DND-41 (cell line): ENCODE measurements around the gene OARD1.

Experiments
- ATAC-seq: fragments of 200-7000 bp; cut with Tn5 transposase; 3 replicates; pipeline ENCODE4 v1.9.1; 2021; ENCODE audit warnings: low read depth; ENCODE audit not compliant: insufficient read depth
- DNase-seq: peaks from one replicate; pipeline ENCODE4 v3.0.0-alpha.2; 2020
- H2AFZ ChIP-seq: 2 replicates; pipeline ENCODE4 v1.6.0; 2012; ENCODE audit warnings: low read depth, low read length
- H3K27ac ChIP-seq: 2 replicates; pipeline ENCODE4 v1.5.1; 2012; ENCODE audit warnings: low read length, inconsistent platforms
- H3K27me3 ChIP-seq: fragments of 200-600 bp; sonication (generic); 2 replicates; pipeline ENCODE4 v1.6.0; 2012; ENCODE audit warnings: low read length, mild to moderate bottlenecking, inconsistent platforms; ENCODE audit not compliant: insufficient read depth, poor library complexity
- H3K36me3 ChIP-seq: 2 replicates; pipeline ENCODE4 v1.5.1; 2012; ENCODE audit warnings: low read length, inconsistent platforms; ENCODE audit not compliant: insufficient read depth
- H3K4me1 ChIP-seq: 2 replicates; pipeline ENCODE4 v1.5.1; 2012; ENCODE audit warnings: mild to moderate bottlenecking, low read length; ENCODE audit not compliant: insufficient read depth
- H3K4me2 ChIP-seq: 2 replicates; pipeline ENCODE4 v1.6.0; 2012; ENCODE audit warnings: mild to moderate bottlenecking, moderate library complexity, low read length, inconsistent platforms; ENCODE audit not compliant: insufficient read depth
- H3K4me3 ChIP-seq, 2 experiments: fragments of 200-600 bp in 1 of 2; shearing (Covaris generic) in 1 of 2; 2 replicates each; pipeline ENCODE4 v1.5.1; 2012 to 2016; ENCODE audit warnings: inconsistent platforms in 2 of 2, low read length in 2 of 2, mild to moderate bottlenecking in 2 of 2, low read depth in 1 of 2, moderate library complexity in 1 of 2
- H3K79me2 ChIP-seq: 2 replicates; pipeline ENCODE4 v1.6.0; 2012; ENCODE audit warnings: low read length, inconsistent platforms; ENCODE audit not compliant: insufficient read depth
- H3K9ac ChIP-seq: 2 replicates; pipeline ENCODE4 v1.6.0; 2012; ENCODE audit warnings: low read depth, mild to moderate bottlenecking, inconsistent platforms, low read length, moderate library complexity
- H3K9me3 ChIP-seq: 2 replicates; pipeline ENCODE4 v1.5.1; 2012; ENCODE audit warnings: low read length, moderate library complexity, mild to moderate bottlenecking, inconsistent platforms; ENCODE audit not compliant: insufficient read depth, severe bottlenecking
- H4K20me1 ChIP-seq: 2 replicates; pipeline ENCODE4 v1.6.0; 2012; ENCODE audit warnings: low read length; ENCODE audit not compliant: insufficient read depth
- CTCF ChIP-seq: IDR thresholded peaks from 2 replicates; pipeline ENCODE4 v1.5.1; 2012; ENCODE audit warnings: borderline replicate concordance, low read length, moderate library complexity, mild to moderate bottlenecking; ENCODE audit not compliant: poor library complexity, severe bottlenecking; ENCODE audit errors: extremely low read depth
- EZH2 ChIP-seq: IDR thresholded peaks from 3 replicates; pipeline ENCODE4 v1.6.1; 2012; ENCODE audit warnings: borderline replicate concordance, low read depth, mild to moderate bottlenecking, moderate library complexity, low read length, inconsistent platforms; ENCODE audit not compliant: severe bottlenecking

Gene OARD1

GRCh38 chr6:41083072-41083471 lies 10.9 kb upstream of the OARD1 start:
- Histone ChIP-seq H3K79me2 (peaks cover 92% of the 10 kb centered on the region), H3K4me2 (no peak overlapping the region), H3K4me1 (peaks cover 9% of the 10 kb centered on the region; the same call in 1 of the 2 replicates), H3K27me3 (no peaks in the 10 kb centered on the region), H3K27ac (no peak overlapping the region), H3K9ac (no peak overlapping the region), H2AFZ (no peak overlapping the region), H3K9me3 (no peaks in the 10 kb centered on the region), H3K36me3 (peaks cover 94% of the 10 kb centered on the region), H3K4me3 (no peak overlapping the region), H4K20me1 (peaks cover 33% of the 10 kb centered on the region; the same call in 1 of the 2 replicates)
- ATAC-seq (no peak), DNase-seq (no peak)
- TF ChIP-seq CTCF, result no peak
- no peak for TF ChIP-seq EZH2

DNA sequence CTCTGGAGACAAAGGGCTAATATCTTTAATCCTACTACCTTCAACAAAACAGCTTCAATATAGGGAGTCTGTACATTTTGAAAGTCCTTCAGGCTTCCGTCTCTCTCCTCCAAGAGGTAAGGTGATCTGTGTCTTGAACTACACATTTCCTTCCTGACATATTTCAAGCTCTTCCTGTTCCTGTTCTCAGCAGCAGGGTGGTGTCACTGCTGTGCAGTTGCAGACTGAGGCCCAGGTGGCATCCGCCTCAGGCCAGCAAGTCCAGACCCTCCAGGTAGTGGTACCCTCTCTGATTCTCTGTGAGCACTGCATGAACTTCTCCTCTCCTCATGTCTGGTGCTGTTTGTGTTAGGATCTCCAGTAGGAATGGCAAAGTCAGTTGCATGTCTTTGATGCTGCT lies 8.5 kb upstream of the OARD1 start:
- no peak for TF ChIP-seq EZH2
- TF ChIP-seq CTCF, result no peak
- Histone ChIP-seq H3K79me2 (peaks cover 96% of the 10 kb centered on the region), H4K20me1 (peaks cover 48% of the 10 kb centered on the region; the same call in 1 of the 2 replicates), H3K27me3 (no peaks in the 10 kb centered on the region), H3K4me2 (no peak overlapping the region), H3K36me3 (peaks cover 87% of the 10 kb centered on the region), H3K9me3 (no peaks in the 10 kb centered on the region), H3K27ac (no peak overlapping the region), H3K4me3 (no peak overlapping the region), H2AFZ (no peak overlapping the region), H3K9ac (no peak overlapping the region), H3K4me1 (peaks cover 26% of the 10 kb centered on the region)
- DNase-seq, result no peak
- no peak for ATAC-seq

DNA sequence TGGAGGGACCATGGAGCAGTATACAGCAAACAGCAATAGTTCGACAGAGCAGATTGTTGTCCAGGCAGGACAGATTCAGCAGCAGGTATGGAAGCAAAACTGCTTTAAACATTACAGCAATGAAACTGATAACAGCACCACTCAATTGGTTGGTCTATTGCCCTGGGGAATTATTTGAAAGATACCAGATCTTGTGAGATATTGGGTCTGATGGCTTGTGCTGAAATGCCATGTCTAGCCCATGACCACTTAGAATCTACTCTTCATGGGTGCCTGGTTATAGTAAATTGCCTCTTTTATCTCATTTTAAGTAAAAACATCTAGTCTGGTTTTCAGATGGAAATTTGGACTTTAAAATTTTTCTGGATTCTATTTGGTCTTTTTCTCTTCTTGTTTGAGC lies 6.9 kb upstream of the OARD1 start:
- H4K20me1 ChIP-seq, result peaks cover 63% of the 10 kb centered on the region
- H3K4me2 ChIP-seq, result peak overlapping the region; percentile 15; the same call in 1 of the 2 replicates

More for the DNA sequence above, 6.9 kb upstream of the OARD1 start:
- Histone ChIP-seq H3K27ac (no peak overlapping the region), H3K4me3 (no peak overlapping the region), H3K36me3 (peaks cover 83% of the 10 kb centered on the region), H3K79me2 (peaks cover 98% of the 10 kb centered on the region), H3K27me3 (no peaks in the 10 kb centered on the region), H3K9ac (no peak overlapping the region), H2AFZ (no peak overlapping the region), H3K9me3 (no peaks in the 10 kb centered on the region), H3K4me1 (peaks cover 42% of the 10 kb centered on the region)
- TF ChIP-seq CTCF, result no peak
- TF ChIP-seq EZH2, result no peak
- ATAC-seq (no peak), DNase-seq (no peak)
